Non-pigmented ciliary epithelial cell (primary cell): ENCODE measurements around the gene SIMC1.

Experiments used
- DNase-seq: peaks from one replicate; pipeline ENCODE4 v3.0.0-alpha.2; 2010; ENCODE audit warnings: low read depth

SIMC1 gene

GRCh38 chr5:176317534-176318374 lies 79.5 kb downstream of the SIMC1 start:
- no peak for DNase-seq

DNA sequence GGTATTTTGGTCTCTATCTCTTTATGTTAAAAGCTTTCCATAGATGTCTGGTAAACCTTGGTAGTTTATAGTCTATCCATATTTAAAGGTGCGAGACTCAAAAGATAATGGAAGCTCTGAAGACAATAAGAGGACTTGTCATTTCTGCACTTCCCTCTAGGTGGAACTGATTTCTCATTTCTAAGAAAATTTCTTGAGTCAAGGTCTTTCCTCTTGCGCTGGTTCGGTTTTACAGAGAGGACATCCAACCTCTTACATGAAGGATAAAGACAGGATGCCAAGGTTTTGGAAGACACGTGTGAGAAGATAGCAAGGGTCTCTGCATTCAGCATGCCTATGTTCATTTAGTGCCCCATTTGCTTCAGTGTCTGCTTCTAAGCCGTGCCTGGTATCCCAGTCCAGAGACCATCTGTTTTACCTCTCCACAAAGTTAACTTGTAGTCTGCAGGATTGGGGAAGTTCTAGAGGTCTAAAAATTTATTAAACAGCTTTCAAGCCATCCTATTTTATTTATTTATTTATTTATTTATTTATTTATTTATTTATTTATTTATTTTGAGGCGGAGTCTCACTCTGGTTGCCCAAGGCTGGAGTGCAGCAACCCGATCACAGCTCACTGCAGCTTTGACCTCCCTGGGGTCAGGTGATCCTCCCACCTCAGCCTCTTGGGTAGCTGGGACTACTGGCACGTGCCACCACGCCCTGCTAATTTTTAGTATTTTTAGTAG lies 81.8 kb downstream of the SIMC1 start:
- DNase-seq = no peak

DNA sequence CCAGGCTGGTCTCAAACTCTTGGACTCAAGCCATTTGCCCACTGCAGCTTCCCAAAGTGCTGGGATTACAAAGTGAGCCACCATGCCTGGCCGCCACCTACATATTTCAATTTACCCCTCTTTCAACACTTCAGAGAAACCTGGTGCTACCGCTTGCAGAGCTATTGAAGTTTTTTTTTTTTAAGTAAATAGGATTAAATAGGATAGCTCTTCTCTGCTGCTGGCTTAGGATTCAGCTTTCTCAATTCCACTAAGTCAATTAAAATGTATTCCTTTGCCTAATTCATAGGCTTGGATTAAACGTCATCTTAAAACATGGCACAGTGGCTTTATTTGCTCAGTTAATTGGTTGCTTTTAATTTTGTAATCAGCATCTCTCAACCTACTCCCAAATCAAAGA lies 82.4 kb downstream of the SIMC1 start:
- no peak for DNase-seq

- no peak for DNase-seq
Measured at GRCh38 chr5:176334031-176334770, 96.0 kb downstream of the SIMC1 start.

DNA sequence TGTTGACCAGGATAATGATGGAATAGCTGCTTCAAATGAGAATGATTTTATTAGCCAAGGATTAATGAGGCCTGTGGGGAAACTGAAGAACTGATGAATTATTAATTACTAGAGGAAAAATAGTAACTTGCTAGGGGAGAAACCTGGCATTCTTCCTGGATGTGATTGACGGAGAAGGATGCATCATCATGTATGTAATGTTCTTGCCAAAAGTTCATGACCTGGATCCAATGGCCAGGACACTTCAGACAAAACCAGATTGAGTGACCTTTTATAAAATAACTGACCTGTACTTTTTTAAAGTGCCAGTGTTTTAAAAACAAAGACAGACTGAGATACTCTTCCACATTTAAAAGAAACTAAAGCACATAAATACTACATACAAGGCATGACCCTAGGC lies 99.7 kb downstream of the SIMC1 start:
- no peak for DNase-seq

DNA sequence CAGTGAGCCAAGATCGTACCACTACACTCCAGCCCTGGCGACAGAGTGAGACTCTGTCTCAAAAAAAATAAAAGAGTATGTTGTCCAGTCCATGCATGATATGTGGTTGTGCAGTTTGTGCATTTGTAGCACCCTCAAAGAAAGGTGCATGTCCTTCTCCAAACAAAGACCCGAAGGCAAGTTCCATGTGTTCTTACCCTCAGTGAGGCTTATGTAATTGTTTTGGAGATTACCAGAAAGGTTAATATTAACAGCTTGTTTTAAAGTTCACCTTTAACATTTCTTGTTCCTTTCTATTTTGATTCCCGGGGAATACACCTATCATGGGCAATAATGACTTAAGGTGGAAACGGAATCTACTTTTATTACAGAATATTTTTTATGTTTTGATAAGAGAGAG lies 101.1 kb downstream of the SIMC1 start:
- DNase-seq = no peak

DNA sequence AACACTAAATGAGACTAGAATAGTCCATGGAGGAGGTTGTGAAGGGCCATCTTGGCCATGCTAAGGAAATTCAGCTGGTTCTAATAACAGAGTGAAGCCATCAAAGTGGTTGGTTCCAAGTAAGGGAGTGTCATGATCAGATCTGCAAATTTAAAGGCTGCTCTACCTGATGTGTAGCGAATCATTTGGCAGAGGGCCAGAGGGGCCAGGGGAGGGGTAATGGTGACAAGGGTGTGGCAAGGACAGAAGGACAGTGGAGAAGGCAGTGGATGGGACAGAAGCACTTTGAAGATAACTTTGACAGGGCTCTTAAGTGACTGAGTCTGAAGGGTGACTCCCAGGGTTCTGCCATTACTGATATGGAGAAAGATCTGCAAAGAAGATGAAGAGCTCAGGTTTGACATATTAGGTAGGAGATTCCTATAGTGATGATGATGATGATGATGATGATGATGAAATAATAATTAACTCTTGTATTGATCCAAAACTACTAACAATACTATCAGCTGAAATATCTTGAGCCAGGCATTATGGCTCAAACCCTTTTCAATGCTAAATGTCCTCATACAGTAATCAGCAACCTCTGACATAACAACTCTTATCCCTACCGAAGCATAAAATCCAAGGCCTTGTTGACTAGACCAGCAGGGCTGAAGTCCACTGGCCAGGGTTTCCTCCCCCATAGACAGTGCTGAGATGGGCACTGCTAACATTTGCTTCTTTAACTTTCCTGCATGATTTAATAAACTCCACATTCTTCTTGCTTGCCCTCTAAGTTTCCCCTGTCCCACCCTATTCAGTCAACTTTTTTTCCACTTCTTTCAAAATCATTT lies 103.3 kb downstream of the SIMC1 start:
- no peak for DNase-seq

- no peak for DNase-seq
Measured at GRCh38 chr5:176342158-176342483, 103.9 kb downstream of the SIMC1 start.

DNA sequence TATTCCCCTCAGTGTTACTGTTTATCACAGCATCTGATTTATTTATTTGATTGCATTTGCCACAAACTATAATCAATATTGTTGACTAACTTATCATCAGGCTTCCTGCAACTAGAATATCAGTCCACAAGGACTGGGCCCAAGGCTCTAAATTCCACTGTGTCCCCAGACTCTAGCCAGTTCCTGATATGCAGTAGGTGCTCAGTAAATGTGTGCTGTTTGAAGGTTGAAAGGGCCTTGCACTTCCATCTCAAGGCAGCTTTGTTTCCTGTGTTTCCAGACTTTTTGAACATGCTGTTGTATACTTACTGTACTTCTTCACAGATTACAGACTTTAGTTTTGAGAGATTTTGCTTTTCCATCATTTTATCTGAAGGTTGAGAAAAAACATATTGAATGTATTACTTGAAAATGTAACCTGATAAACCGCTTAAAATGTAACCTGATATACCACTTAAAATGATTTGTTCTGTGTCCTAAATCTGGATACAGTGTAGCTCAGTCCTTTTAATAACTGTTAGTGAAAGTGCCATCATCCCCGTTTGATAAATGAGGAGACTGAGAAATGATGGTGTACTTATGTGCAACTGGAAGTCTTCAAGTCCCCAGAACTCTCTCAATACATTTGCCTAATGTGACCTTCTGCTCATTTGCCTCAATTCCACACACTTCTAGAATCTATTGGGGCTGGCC lies 104.7 kb downstream of the SIMC1 start:
- DNase-seq = no peak

DNA sequence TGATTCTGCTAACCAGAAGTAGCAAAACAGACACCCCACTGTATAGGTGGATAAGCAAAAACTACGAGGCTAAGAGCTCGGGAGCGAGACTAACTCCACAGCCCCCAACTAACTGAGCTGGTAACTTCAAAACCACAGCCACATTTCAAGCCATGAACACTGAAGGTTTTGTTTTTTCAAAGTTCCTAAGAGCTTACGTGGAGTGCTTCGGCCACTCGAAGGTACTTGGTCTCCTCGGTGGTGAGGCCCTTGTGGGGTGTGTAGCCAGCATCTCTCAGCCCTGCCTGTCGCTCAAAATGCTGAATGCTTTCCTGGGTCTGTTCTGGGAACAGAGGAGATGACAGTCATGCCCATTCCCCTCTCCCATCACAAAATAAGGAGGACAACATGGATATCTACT lies 112.2 kb downstream of the SIMC1 start:
- no peak for DNase-seq

GRCh38 chr5:176352116-176352878 lies 114.1 kb downstream of the SIMC1 start:
- no peak for DNase-seq

- DNase-seq = no peak
Measured at GRCh38 chr5:176353533-176353932, 115.3 kb downstream of the SIMC1 start.

GRCh38 chr5:176355400-176356178 lies 117.4 kb downstream of the SIMC1 start:
- DNase-seq = no peak

DNA sequence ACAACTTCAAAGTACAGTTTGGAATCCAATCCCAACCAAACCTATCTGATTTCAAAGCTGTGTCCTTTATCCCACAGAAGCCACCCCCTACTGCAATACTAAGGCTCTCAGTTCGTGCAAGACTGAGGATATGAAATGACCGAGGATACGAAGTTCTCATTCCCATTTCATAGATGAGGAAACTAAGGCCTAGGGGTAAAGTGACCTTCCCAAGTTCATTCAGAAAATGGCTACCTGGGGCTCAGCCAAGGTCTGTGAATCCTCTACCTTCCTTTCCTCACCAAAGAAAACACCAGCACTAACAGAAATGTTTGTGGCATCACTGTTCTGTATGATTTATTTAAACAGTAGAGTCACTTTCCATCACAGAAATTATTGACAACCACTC lies 117.9 kb downstream of the SIMC1 start:
- no peak for DNase-seq

DNA sequence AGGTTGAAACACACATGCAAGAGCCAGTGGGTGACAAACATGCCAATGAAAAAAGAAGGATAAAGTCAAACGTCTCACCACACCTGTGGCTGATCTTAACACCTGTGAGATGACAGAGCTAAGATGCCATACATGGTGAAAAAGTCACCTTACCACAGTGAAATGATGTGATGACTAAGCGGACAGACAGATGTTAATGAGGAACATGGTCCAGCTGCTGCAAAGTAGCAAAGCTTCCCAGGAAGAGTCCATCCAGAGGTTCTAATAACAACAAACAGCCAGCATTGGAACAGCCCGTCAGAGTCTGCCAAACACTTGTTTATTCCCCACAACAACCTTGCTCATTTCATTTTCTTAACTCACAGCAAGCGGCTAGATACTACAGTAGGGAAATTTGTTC lies 121.4 kb downstream of the SIMC1 start:
- no peak for DNase-seq

DNA sequence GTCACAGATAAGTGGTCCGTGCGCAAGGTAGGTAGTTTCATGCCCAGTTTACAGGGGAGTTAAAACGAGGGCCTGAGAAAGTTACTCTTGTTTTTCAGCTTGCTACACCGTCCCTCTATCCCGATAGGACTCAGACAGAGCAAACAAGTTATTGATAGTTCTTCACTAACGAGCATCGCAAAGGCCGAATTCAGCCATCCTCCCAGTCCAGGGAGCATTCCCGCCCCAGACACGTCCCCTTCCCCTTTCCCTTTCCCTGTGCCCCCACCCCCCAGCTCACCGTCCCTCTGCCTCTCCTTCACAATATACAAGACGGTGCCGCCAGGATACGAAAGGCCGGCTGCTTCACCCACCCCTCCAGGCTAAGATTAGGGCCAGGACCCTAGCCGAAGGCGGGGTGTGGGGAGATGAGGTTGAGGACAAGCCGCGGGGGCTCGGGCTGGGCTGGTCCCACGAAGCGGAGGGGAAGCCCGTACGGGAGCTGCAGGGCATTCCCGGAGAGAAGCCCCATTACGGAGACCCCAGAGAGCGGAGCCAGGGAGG lies 122.7 kb downstream of the SIMC1 start:
- no peak for DNase-seq

DNA sequence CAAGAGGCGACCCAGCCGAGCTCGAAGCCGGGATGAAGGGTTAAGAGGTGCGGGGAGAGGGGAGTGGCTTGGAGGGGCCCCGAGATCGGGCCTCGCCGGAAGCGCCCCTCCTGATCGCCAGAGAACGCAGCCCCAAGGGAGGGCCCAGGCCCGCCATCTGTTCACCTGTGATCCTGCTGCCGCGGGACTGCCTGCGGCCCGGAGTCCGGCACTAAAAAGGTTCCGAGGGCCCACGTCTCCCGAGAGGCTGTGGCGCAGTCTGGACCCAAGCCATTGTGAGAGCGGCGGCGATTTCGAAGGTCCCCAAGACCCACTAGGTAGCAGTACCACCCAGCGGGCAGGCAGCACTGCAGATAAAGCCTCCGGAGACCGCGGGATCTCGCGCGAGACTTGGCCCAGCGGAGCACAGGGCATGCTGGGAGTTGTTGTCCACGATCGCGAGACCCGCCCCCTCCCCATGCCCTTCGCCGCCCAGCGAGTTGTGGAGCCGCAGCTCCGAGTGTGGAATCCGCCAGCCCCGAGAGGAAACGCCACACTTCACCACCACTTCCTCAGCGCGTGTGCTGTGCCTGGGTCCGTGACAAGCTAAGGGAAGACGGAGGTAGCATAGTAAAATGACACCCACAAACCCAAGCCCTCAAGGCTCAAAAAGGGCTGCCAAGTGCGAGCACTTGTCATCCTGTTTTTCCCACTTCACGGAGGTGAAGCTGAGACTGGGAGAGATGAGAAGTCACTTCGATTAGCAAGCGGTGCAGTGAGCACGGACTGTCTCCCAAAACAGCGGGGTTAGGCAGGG lies 123.4 kb downstream of the SIMC1 start, which contains the start of gene KIAA1191:
Gene KIAA1191, minus strand, starts transcription at position 328 of the 796 bp plus-strand sequence. CDS start 2,256 bp downstream, outside the sequence.
- peak; percentile 50 for DNase-seq

DNA sequence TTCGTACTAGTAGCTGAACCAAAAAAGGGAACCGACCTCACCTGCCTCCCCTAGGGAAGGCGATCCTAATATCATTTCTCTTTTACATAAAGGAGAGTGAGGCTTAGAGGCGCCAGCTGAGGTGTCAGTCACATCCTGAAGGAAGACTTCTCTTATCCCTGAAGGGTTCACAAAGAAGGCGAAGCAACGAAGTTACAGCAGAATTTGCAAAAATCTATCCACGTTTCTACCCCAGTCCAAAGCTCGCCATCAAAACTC lies 123.9 kb downstream of the SIMC1 start:
- DNase-seq = no peak
